ENCODE data around the gene WDR33.

- no peak for TF ChIP-seq SMC3 (IDR thresholded peaks at IDR 0.05; ENCODE audit: low read depth, low read length)
- no peak for TF ChIP-seq POLR2A (IDR thresholded peaks at IDR 0.05; ENCODE audit: low read depth, low read length)
Measured at GRCh38 chr2:127735044-127735443, 75.9 kb downstream of the WDR33 start.
